NCI-H1436 treated with DMSO at 0.1 percent for 48 hours (cell line): ENCODE data around the gene MRPL48.
"Not testable (repeated sequence)": the region's sequence is repeated elsewhere in the genome, so short reads cannot be mapped to it uniquely, and the experiment has no call there.

Source experiments
- DNase-seq: peaks from one replicate; lab custom pipeline; 2025; lab: John Stamatoyannopoulos, UW

Gene MRPL48

GRCh38 chr11:73779084-73779902, 8.4 kb upstream of the MRPL48 start:
- DNase-seq = peak; percentile 91

- DNase-seq = no peak
These were observed 6.4 kb upstream of the MRPL48 start for GRCh38 chr11:73781303-73781702.

- DNase-seq = no peak
These were observed 4.1 kb upstream of the MRPL48 start for GRCh38 chr11:73783483-73784020.

GRCh38 chr11:73784080-73784634, 3.5 kb upstream of the MRPL48 start:
- DNase-seq = no peak

- no peak for DNase-seq
These were observed 2.9 kb upstream of the MRPL48 start for GRCh38 chr11:73784734-73785133.

GRCh38 chr11:73785467-73785866, 2.2 kb upstream of the MRPL48 start:
- DNase-seq = not testable (repeated sequence)

- DNase-seq = no peak
These were observed 527 bp upstream of the MRPL48 start for GRCh38 chr11:73787051-73787642.

- no peak for DNase-seq
These were observed 1.6 kb downstream of the MRPL48 start for GRCh38 chr11:73789279-73789670.

GRCh38 chr11:73792584-73792983, 4.9 kb downstream of the MRPL48 start:
- DNase-seq = no peak

- no peak for DNase-seq
These were observed 8.4 kb downstream of the MRPL48 start for GRCh38 chr11:73795925-73796632.

GRCh38 chr11:73797457-73797856, 9.8 kb downstream of the MRPL48 start:
- no peak for DNase-seq

GRCh38 chr11:73800276-73800806, 12.7 kb downstream of the MRPL48 start:
- DNase-seq = no peak

- no peak for DNase-seq
These were observed 13.5 kb downstream of the MRPL48 start for GRCh38 chr11:73801136-73801535.

GRCh38 chr11:73804712-73805111, 17.0 kb downstream of the MRPL48 start:
- DNase-seq = no peak

- no peak for DNase-seq
These were observed 20.4 kb downstream of the MRPL48 start for GRCh38 chr11:73808052-73808451.

GRCh38 chr11:73810637-73811036, 23.0 kb downstream of the MRPL48 start:
- no peak for DNase-seq

- no peak for DNase-seq
These were observed 24.6 kb downstream of the MRPL48 start for GRCh38 chr11:73812234-73812633.

GRCh38 chr11:73814812-73815211, 27.1 kb downstream of the MRPL48 start:
- DNase-seq = no peak

- DNase-seq = no peak
These were observed 31.2 kb downstream of the MRPL48 start for GRCh38 chr11:73818846-73819245.

- DNase-seq = no peak
These were observed 42.6 kb downstream of the MRPL48 start for GRCh38 chr11:73830261-73830660.

GRCh38 chr11:73833067-73833466, 45.4 kb downstream of the MRPL48 start:
- DNase-seq = no peak

- DNase-seq = no peak
These were observed 50.9 kb downstream of the MRPL48 start for GRCh38 chr11:73838443-73839122.
